Body of pancreas (tissue), 4 donors: Measurements from ENCODE around the gene C20orf141. TPM values are rescaled to one million over a fixed set of nuclear protein-coding genes. Genes with fewer than 3 reads are reported as not detected.

Experiments
- ATAC-seq: fragments of 150-250 bp; one replicate; pipeline ENCODE4 v1.9.1; 2016
- DNase-seq, 4 donors: peaks; one replicate each; pipeline ENCODE4 v3.0.0-alpha.2; 2019
- H3K27ac ChIP-seq, 4 donors: fragments of 200-600 bp; sonication (generic); 1 replicate in 3 of 4; 2 replicates in 1 of 4; pipeline versions ENCODE4 v1.5.1 to v1.6.1; 2016 to 2019; ENCODE audit warnings: mild to moderate bottlenecking in 1 of 4, mixed read lengths in 1 of 4, moderate library complexity in 1 of 4
- H3K27me3 ChIP-seq, 2 donors: fragments of 200-600 bp; sonication (generic); one replicate each; pipeline ENCODE4 v1.6.0; 2016; ENCODE audit warnings: mild to moderate bottlenecking in 1 of 2
- H3K36me3 ChIP-seq, 2 donors: fragments of 200-600 bp; sonication (generic); replicated peaks in 1 of 2; 2 replicates each; pipeline ENCODE4 v1.5.1; 2016; ENCODE audit warnings: low read depth in 2 of 2; ENCODE audit not compliant: insufficient read depth in 1 of 2
- H3K4me1 ChIP-seq: fragments of 200-600 bp; sonication (generic); one replicate; pipeline ENCODE4 v1.6.0; 2016
- H3K4me3 ChIP-seq, 2 donors: fragments of 200-600 bp; sonication (generic); 1 replicate in 1 of 2; 2 replicates in 1 of 2; pipeline ENCODE4 v1.5.1; 2016 to 2019
- H3K9me3 ChIP-seq, 3 donors: fragments of 200-600 bp; sonication (generic); 1 replicate in 2 of 3; 2 replicates in 1 of 3; pipeline ENCODE4 v1.5.1; 2016
- POLR2A ChIP-seq, 3 donors: fragments of 450-650 bp; IDR thresholded peaks; one replicate each; pipeline ENCODE4 v1.6.1; 2016; ENCODE audit warnings: antibody characterized with exemption in 3 of 3, mild to moderate bottlenecking in 2 of 3
- WGBS, 2 donors: methylation state at CpG; one replicate each; pipeline ENCODE4 v1.1.5; 2017; 5-methylcytosine and 5-hydroxymethylcytosine counted together
- intact Hi-C: fragments of 100-400 bp; cut with DNase I; formaldehyde crosslinking; loops from one replicate; pipeline ENCODE4 v1.15.1; 2023
- total RNA-seq, 2 donors: library from RNA; depleted of rRNA; stranded (reverse); fragments of >200 nt; gene quantifications; one replicate each; pipeline ENCODE4 v1.1.0, GENCODE V29; 2016
- TF ChIP-seq, protein P1 (sequence below), 7 experiments: fragments of 450-650 bp in 4 of 7; fragments of 200-600 bp in 3 of 7; sonication (generic) in 3 of 7; IDR thresholded peaks; one replicate each; pipeline ENCODE4 v1.5.1; 2016 to 2019; ENCODE audit warnings: antibody characterized with exemption in 7 of 7

C20orf141 gene
- total RNA-seq, 2 donors from 2014 or later: not detected

DNA sequence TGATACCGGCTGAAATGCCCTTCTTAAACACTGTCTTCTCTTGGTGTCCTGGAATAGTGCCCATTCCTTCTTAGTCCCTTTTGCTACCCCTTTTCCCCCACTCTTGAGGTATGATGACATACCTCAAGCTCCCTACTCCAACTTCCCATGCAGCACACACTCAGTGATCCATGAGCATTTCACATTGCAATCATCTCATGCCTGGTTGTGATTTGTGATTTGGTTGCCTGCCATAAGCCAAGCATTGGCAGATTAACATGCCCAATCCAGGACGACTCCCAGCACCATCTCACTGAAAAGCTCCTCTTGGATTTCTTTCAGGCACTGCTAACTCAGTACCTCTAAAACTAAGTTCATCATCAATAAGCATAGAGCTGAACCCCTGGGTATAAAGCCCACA, 43.8 kb downstream of the C20orf141 start:
- H3K27me3 ChIP-seq: no peaks in the 10 kb centered on the region
- no peak for TF ChIP-seq POLR2A (IDR thresholded peaks at IDR 0.05)
- TF ChIP-seq, protein P1, sequence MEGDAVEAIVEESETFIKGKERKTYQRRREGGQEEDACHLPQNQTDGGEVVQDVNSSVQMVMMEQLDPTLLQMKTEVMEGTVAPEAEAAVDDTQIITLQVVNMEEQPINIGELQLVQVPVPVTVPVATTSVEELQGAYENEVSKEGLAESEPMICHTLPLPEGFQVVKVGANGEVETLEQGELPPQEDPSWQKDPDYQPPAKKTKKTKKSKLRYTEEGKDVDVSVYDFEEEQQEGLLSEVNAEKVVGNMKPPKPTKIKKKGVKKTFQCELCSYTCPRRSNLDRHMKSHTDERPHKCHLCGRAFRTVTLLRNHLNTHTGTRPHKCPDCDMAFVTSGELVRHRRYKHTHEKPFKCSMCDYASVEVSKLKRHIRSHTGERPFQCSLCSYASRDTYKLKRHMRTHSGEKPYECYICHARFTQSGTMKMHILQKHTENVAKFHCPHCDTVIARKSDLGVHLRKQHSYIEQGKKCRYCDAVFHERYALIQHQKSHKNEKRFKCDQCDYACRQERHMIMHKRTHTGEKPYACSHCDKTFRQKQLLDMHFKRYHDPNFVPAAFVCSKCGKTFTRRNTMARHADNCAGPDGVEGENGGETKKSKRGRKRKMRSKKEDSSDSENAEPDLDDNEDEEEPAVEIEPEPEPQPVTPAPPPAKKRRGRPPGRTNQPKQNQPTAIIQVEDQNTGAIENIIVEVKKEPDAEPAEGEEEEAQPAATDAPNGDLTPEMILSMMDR (IDR thresholded peaks at IDR 0.05): no peak
- 86 to 90% methylated on average over 2 of the region's 2 CpGs for WGBS, 2 donors
- H3K9me3 ChIP-seq: no peaks in the 10 kb centered on the region
- no peaks in the 10 kb centered on the region for H3K4me1 ChIP-seq
- DNase-seq (no peak), ATAC-seq (no peak)
- no peak overlapping the region for H3K4me3 ChIP-seq
- H3K27ac ChIP-seq: no peak overlapping the region
- intact Hi-C loops: no loop called here
- peaks cover 0 to 6% of the 10 kb centered on the region in 2 donors for H3K36me3 ChIP-seq

DNA sequence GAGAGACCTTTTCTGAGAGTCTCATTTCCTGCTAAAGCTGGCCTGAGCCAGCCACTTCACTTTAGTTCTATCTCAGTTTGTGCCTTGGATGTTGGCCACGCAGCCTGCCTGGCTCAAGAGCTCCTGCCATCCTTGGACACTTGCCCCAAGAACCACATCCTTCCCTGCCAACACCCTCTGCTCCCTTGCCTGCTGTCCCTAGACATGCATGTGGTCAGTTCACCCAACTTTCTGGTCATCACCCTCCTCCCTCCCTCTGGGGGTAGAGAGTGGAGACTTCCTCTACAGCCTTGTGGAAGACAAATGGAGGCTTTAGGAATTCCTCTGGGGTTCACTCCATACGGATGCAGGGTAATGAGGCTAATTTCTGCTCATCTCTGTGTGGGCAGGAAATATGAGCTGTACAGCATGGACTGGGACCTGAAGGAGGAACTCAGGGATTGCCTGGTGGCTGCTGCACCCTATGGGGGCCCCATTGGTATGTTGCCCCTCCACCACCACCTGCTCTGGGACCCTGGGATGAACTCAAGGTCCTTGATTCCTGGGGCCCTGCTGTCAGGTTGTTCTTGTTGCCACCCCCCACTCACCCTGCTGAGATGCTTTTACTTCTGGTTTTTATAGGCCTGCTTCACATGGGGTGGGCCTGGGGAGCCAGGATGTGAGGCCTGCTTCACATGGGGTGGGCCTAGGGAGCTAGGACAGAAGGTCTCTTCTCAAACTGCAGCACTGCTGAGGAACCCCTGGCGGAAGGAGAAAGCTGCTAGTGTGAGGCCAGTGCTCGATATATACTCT, 44.7 kb downstream of the C20orf141 start:
- Histone ChIP-seq H3K4me1 (no peaks in the 10 kb centered on the region), H3K4me3 (no peak overlapping the region), H3K9me3 (no peaks in the 10 kb centered on the region), H3K27me3 (no peaks in the 10 kb centered on the region), H3K27ac (no peak overlapping the region), H3K36me3 (peaks cover 0 to 6% of the 10 kb centered on the region in 2 donors)
- 75 to 94% methylated on average over 3 to 4 of the region's 4 CpGs for WGBS, 2 donors
- ATAC-seq: no peak
- DNase-seq: no peak
- TF ChIP-seq POLR2A (IDR thresholded peaks at IDR 0.05): no peak
- TF ChIP-seq, protein P1 (IDR thresholded peaks at IDR 0.05): no peak
- intact Hi-C loops: no loop called here

DNA sequence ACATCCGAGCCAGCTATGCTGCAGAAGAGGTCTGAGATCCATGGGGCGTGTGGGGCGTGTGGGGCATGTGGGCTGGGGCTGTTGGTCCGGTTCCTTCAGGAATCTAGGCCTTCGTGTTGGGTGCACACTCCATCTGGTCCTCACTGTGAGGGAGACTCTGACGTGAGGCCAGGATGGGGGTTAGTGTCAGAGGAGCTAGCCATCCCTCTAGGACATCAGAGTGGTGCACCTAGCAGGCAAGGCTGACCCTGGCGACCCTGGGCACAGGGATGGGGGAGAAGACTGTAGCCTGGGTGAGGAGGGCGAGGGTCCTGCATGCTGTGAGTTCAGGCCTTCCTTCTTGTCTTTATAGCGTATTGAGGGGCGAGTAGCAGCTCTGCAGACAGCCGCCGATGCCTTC, 49.8 kb downstream of the C20orf141 start:
- intact Hi-C loops: no loop called here
- no peak overlapping the region for H3K27ac ChIP-seq
- no peak for TF ChIP-seq POLR2A (IDR thresholded peaks at IDR 0.05)
- TF ChIP-seq, protein P1 (IDR thresholded peaks at IDR 0.05): no peak
- ATAC-seq (no peak), DNase-seq (no peak)
- H3K27me3 ChIP-seq: no peaks in the 10 kb centered on the region
- peaks cover 0 to 18% of the 10 kb centered on the region in 2 donors for H3K36me3 ChIP-seq
- 90 to 96% methylated on average over 4 to 12 of the region's 12 CpGs for WGBS, 2 donors
- H3K4me1 ChIP-seq: no peaks in the 10 kb centered on the region
- H3K9me3 ChIP-seq: no peaks in the 10 kb centered on the region
- H3K4me3 ChIP-seq: no peak overlapping the region

DNA sequence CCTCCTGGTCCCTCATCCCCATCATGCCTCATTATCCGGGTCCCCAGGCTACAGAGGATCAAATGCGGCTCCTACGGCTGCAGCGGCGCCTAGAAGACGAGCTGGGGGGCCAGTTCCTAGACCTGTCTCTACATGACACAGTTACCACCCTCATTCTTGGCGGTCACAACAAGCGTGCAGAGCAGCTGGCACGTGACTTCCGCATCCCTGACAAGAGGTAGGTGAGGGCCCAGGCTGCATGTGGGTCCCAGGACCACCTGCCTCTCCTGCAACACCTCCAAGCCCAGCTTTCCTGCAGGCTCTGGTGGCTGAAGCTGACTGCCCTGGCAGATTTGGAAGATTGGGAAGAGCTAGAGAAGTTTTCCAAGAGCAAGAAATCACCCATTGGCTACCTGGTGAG, 50.3 kb downstream of the C20orf141 start:
- no peak for DNase-seq
- no peaks in the 10 kb centered on the region for H3K4me1 ChIP-seq
- TF ChIP-seq, protein P1 (IDR thresholded peaks at IDR 0.05): no peak
- TF ChIP-seq POLR2A (IDR thresholded peaks at IDR 0.05): no peak
- H3K27me3 ChIP-seq: no peaks in the 10 kb centered on the region
- H3K27ac ChIP-seq: no peak overlapping the region
- intact Hi-C loops: no loop called here
- no peak for ATAC-seq
- 96% methylated on average over 10 of the region's 10 CpGs; no CpG with 5 or more reads in 1 of the 2 donors for WGBS, 2 donors
- H3K36me3 ChIP-seq: peaks cover 0 to 18% of the 10 kb centered on the region in 2 donors
- no peaks in the 10 kb centered on the region for H3K9me3 ChIP-seq
- H3K4me3 ChIP-seq: no peak overlapping the region

Other genes starting within 250 kb of the C20orf141 start
- gene NOP56, start 162.4 kb upstream of the C20orf141 start, total RNA-seq: 100 to 1,000 TPM in 1 of 2 donors, 10 to 100 TPM in 1; 57.1 to 165 TPM
- 10 to 100 TPM; 65.4 to 77.1 TPM for gene IDH3B, start 150.8 kb upstream of the C20orf141 start, total RNA-seq
- 10 to 100 TPM in 1 of 2 donors, 1 to 10 TPM in 1; 9.6 to 13.0 TPM for gene EBF4, start 122.2 kb upstream of the C20orf141 start, total RNA-seq
- 1 to 10 TPM; 2.3 to 4.9 TPM for gene CPXM1, start 14.4 kb upstream of the C20orf141 start, total RNA-seq
- gene TMEM239, start 1.4 kb downstream of the C20orf141 start, total RNA-seq: not detected
- 10 to 100 TPM; 26.5 to 48.1 TPM for gene PCED1A, start 25.7 kb downstream of the C20orf141 start, total RNA-seq
- gene VPS16, start 25.8 kb downstream of the C20orf141 start, total RNA-seq: 10 to 100 TPM; 21.3 to 25.4 TPM
- gene PTPRA, start 58.5 kb downstream of the C20orf141 start, total RNA-seq: 10 to 100 TPM; 22.3 to 24.1 TPM
- gene GNRH2, start 228.6 kb downstream of the C20orf141 start, total RNA-seq: not detected
- gene MRPS26, start 231.1 kb downstream of the C20orf141 start, total RNA-seq: 10 to 100 TPM; 28.0 to 29.0 TPM